ENCODE results near the gene GRIK4. TPM values are rescaled to one million over a fixed set of nuclear protein-coding genes. Genes with fewer than 3 reads are reported as not detected.

GRIK4 gene
- total and polyA plus RNA-seq, 2 of the 4 experiments (the other 2 are of a cell fraction), result 0.18 to 0.38 TPM

DNA sequence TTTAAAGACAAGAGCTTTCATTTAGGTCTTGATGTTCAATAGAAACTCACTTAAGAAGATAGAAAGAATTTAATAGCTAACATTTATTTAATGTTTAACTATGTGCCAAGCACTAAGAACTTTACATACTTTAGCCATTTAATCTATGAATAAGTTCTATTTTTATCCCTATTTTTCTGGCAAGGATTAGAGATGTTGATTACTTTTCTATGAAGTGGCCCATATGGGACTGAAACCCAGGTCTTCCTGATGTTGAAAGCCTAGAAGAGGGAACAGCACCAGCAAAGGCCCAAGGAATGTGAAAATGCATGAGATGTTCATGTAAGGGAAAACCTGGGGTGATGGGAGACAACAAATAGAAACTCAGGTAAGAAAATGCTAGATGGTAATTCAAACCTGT is 497.0 kb downstream of the GRIK4 start:
- Histone ChIP-seq H4K91ac (ENCODE audit: insufficient read depth, low read depth, low read length) (no peak overlapping the region), H2AFZ (replicated peaks; ENCODE audit: low read length, poor library complexity) (no peak overlapping the region), H3K27me3 (ENCODE audit: control insufficient read depth, insufficient read depth, low read length) (peaks cover 5% of the 10 kb centered on the region; the same call in 1 of the 2 replicates), H2BK15ac (ENCODE audit: low read depth, low read length) (no peak overlapping the region), H3K18ac (ENCODE audit: low read depth, low read length) (no peak overlapping the region), H3K4me3 (ENCODE audit: insufficient read depth, low read depth, low read length) (no peak overlapping the region), H3K56ac (ENCODE audit: extremely low read depth, insufficient read depth, low read length) (no peak overlapping the region), H2BK5ac (ENCODE audit: low read depth, low read length, poor library complexity, severe bottlenecking) (no peak overlapping the region), H3K9me1 (ENCODE audit: insufficient read depth, low read length) (no peaks in the 10 kb centered on the region), H3K9ac (ENCODE audit: low read depth, low read length) (no peak overlapping the region), H3K4ac (ENCODE audit: low read depth, low read length) (no peak overlapping the region), H2AK5ac (ENCODE audit: low read depth, low read length) (no peak overlapping the region), H3K4me1 (ENCODE audit: control insufficient read depth, insufficient read depth, low read length) (no peaks in the 10 kb centered on the region), H3K9me3 (ENCODE audit: control insufficient read depth, insufficient read depth, low read length) (no peaks in the 10 kb centered on the region), H3K14ac (replicated peaks; ENCODE audit: low read depth, low read length) (no peak overlapping the region), H3K79me1 (ENCODE audit: low read depth in 1 of 2, low read length in 2 of 2) (no peaks in the 10 kb centered on the region), H2BK20ac (ENCODE audit: low read depth, low read length) (no peak overlapping the region), H3K27ac (ENCODE audit: insufficient read depth, low read length) (no peak overlapping the region), H4K8ac (ENCODE audit: low read depth in 2 of 2, low read length in 2 of 2) (no peak overlapping the region), H4K20me1 (ENCODE audit: insufficient read depth, low read length) (no peaks in the 10 kb centered on the region), H3K36me3 (ENCODE audit: control insufficient read depth, insufficient read depth, low read length) (no peaks in the 10 kb centered on the region), H3K23ac (ENCODE audit: low read depth, low read length) (no peak overlapping the region), H2AK9ac (replicated peaks; ENCODE audit: low read depth, low read length, poor library complexity) (no peak overlapping the region), H2BK120ac (ENCODE audit: low read depth, low read length) (no peak overlapping the region), H3K4me2 (ENCODE audit: low read depth, low read length) (no peak overlapping the region), H4K5ac (ENCODE audit: low read depth, low read length) (no peak overlapping the region)
- no peak for ATAC-seq (ENCODE audit: low read depth)
- TF ChIP-seq MXI1 (IDR thresholded peaks at IDR 0.05; ENCODE audit: borderline replicate concordance, low read depth, low read length) (no peak), MAZ (IDR thresholded peaks at IDR 0.05; ENCODE audit: borderline replicate concordance, low read depth, low read length) (no peak), SMC3 (IDR thresholded peaks at IDR 0.05; ENCODE audit: low read depth, low read length) (no peak), MAFK (IDR thresholded peaks at IDR 0.05; ENCODE audit: low read depth, low read length) (no peak), NFE2L2 (IDR thresholded peaks at IDR 0.05; ENCODE audit: low read depth, low read length) (no peak), CHD1 (IDR thresholded peaks at IDR 0.05; ENCODE audit: low read depth, low read length) (no peak), RFX5 (IDR thresholded peaks at IDR 0.05; ENCODE audit: low read depth, low read length) (no peak), RAD21 (IDR thresholded peaks at IDR 0.05; ENCODE audit: low read length) (no peak)
- TF ChIP-seq, protein P1, sequence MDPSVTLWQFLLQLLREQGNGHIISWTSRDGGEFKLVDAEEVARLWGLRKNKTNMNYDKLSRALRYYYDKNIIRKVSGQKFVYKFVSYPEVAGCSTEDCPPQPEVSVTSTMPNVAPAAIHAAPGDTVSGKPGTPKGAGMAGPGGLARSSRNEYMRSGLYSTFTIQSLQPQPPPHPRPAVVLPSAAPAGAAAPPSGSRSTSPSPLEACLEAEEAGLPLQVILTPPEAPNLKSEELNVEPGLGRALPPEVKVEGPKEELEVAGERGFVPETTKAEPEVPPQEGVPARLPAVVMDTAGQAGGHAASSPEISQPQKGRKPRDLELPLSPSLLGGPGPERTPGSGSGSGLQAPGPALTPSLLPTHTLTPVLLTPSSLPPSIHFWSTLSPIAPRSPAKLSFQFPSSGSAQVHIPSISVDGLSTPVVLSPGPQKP (IDR thresholded peaks at IDR 0.05; ENCODE audit: borderline replicate concordance, low read depth, low read length), result no peak
- CTCF ChIA-PET, result no interaction called here
- dilution Hi-C loops (cut with HindIII; ENCODE audit: low sequenced_read_pairs, unreplicated experiment), result no loop called here
- DNase-seq, result no peak
- BruUV-seq (replicated peaks), result no TSS peak
- in situ Hi-C loops (cut with MboI; ENCODE audit: low sequenced_read_pairs), result no loop called here
- intact Hi-C loops (cut with micrococcal nuclease), result no loop called here
- POLR2A ChIA-PET (ENCODE audit: unreplicated experiment), result no interaction called here
